Activated T-helper 2 cell treated with anti-CD3 and anti-CD28 coated beads, Interferon-gamma antibody, Interleukin-2, Interleukin-4, amounts not matched to agents 10 μg/mL and 5 μg/mL and 100 μg/mL, durations not matched to agents 14 hours and 24 hours and 36 hours (primary cell): ENCODE results near the gene GRK4. TPM values are rescaled to one million over a fixed set of nuclear protein-coding genes. Genes with fewer than 3 reads are reported as not detected.

Experiments used
- total RNA-seq: library from RNA; stranded (reverse); gene quantifications from 2 replicates; pipeline ENCODE4 v1.2.3, GENCODE V29; 2022

GRK4 gene
- total RNA-seq, 1 donor from 2014 or later: 4.5 TPM

Other genes with a start within 250 kb of the GRK4 start
- 69.2 and 72.1 TPM in 2 replicates for gene TNIP2, start 207.2 kb upstream of the GRK4 start, total RNA-seq
- gene SH3BP2, start 170.5 kb upstream of the GRK4 start, total RNA-seq: 64.3 and 72.7 TPM in 2 replicates
- gene ADD1, start 119.7 kb upstream of the GRK4 start, total RNA-seq: 240 and 242 TPM in 2 replicates
- gene NOP14, start 165 bp upstream of the GRK4 start, total RNA-seq: 104 and 106 TPM in 2 replicates
- not detected in 2 replicates for gene HTT-AS, start 111.0 kb downstream of the GRK4 start, total RNA-seq
- gene HTT, start 111.1 kb downstream of the GRK4 start, total RNA-seq: 65.3 and 71.9 TPM in 2 replicates